WTC11 (cell line): Measurements from ENCODE around the gene KIRREL3. TPM values are rescaled to one million over a fixed set of nuclear protein-coding genes. Genes with fewer than 3 reads are reported as not detected.

Experiments
- ATAC-seq: fragments of 200-7000 bp; cut with Tn5 transposase; 2 replicates; pipeline ENCODE4 v1.10.0; 2021; ENCODE audit warnings: mild to moderate bottlenecking, moderate library complexity
- CTCF ChIA-PET: fragments of 300-600 bp; sonication (Branson Sonifier 250); formaldehyde crosslinking; loops from one replicate; lab custom pipeline; 2021; ENCODE audit warnings: antibody characterized with exemption; lab: Charles Lee
- POLR2A ChIA-PET: fragments of 350-600 bp; sonication (Branson Sonifier 250); formaldehyde crosslinking; loops from one replicate; lab custom pipeline; 2021; ENCODE audit warnings: antibody characterized with exemption; lab: Charles Lee
- DNase-seq: peaks from one replicate; pipeline ENCODE4 v3.0.0; 2021; ENCODE audit warnings: low spot score
- H3K27ac Mint-ChIP-seq: 2 replicates; pipeline ENCODE4 v1.8.0; 2021; ENCODE audit warnings: mixed read lengths
- H3K27me3 Mint-ChIP-seq: 2 replicates; pipeline ENCODE4 v1.8.0; 2021; ENCODE audit warnings: low read depth, mild to moderate bottlenecking, moderate library complexity, mixed read lengths
- H3K36me3 Mint-ChIP-seq: 2 replicates; pipeline ENCODE4 v1.8.0; 2021; ENCODE audit warnings: mixed read lengths
- H3K4me1 Mint-ChIP-seq: 2 replicates; pipeline ENCODE4 v1.8.0; 2022; ENCODE audit warnings: mixed read lengths
- H3K4me3 Mint-ChIP-seq: 2 replicates; pipeline ENCODE4 v1.8.0; 2021; ENCODE audit warnings: mild to moderate bottlenecking, moderate library complexity, mixed read lengths
- H3K9me3 Mint-ChIP-seq: 2 replicates; pipeline ENCODE4 v1.8.0; 2021; ENCODE audit warnings: mixed read lengths
- EMX1 ChIP-seq: fragments of 250-450 bp; sonication (Bioruptor Pico); IDR thresholded peaks from 2 replicates; pipeline ENCODE4 v1.8.0; 2021; ENCODE audit warnings: mild to moderate bottlenecking
- GTF2I ChIP-seq: fragments of 250-450 bp; sonication (Bioruptor Pico); conservative IDR thresholded peaks from 2 replicates; pipeline ENCODE4 v1.4.0; 2021; ENCODE audit warnings: mild to moderate bottlenecking
- HMGA2 ChIP-seq: fragments of 250-450 bp; sonication (Bioruptor Pico); IDR thresholded peaks from 2 replicates; pipeline ENCODE4 v1.4.0; 2021; ENCODE audit warnings: mild to moderate bottlenecking, moderate library complexity
- JAZF1 ChIP-seq: fragments of 250-450 bp; sonication (Bioruptor Pico); IDR thresholded peaks from 2 replicates; pipeline ENCODE4 v1.9.0; 2021; ENCODE audit warnings: moderate library complexity, mild to moderate bottlenecking, inconsistent platforms
- SP1 ChIP-seq: sonication (generic); formaldehyde crosslinking; conservative IDR thresholded peaks from 2 replicates; pipeline ENCODE4 v1.8.1; 2022; ENCODE audit warnings: missing genetic modification reagents
- ZNF138 ChIP-seq: sonication (generic); formaldehyde crosslinking; conservative IDR thresholded peaks from 2 replicates; pipeline ENCODE4 v1.8.1; 2022; ENCODE audit warnings: mild to moderate bottlenecking, moderate library complexity, missing genetic modification reagents
- ZNF416 ChIP-seq: fragments of 250-450 bp; sonication (Bioruptor Pico); IDR thresholded peaks from 2 replicates; pipeline ENCODE4 v1.9.0; 2021; ENCODE audit warnings: mild to moderate bottlenecking, inconsistent platforms
- ZNF671 ChIP-seq: fragments of 250-450 bp; sonication (Bioruptor Pico); IDR thresholded peaks from 2 replicates; pipeline ENCODE4 v1.8.0; 2021; ENCODE audit warnings: mild to moderate bottlenecking
- total RNA-seq: library from RNA; stranded (reverse); gene quantifications from 3 replicates; pipeline ENCODE4 v1.2.3, GENCODE V29; 2021
- TF ChIP-seq, protein P1 (sequence below): sonication (generic); formaldehyde crosslinking; IDR thresholded peaks from 2 replicates; pipeline ENCODE4 v1.8.1; 2023; ENCODE audit warnings: mild to moderate bottlenecking, missing genetic modification reagents, borderline replicate concordance
- TF ChIP-seq, protein P2 (sequence below): sonication (generic); formaldehyde crosslinking; IDR thresholded peaks from 2 replicates; pipeline ENCODE4 v1.8.1; 2023; ENCODE audit warnings: mild to moderate bottlenecking, missing genetic modification reagents, moderate library complexity
- TF ChIP-seq, protein P3 (sequence below): fragments of 250-450 bp; sonication (Bioruptor Pico); conservative IDR thresholded peaks from 2 replicates; pipeline ENCODE4 v1.9.0; 2021; ENCODE audit warnings: mild to moderate bottlenecking
- TF ChIP-seq, protein P4 (sequence below): sonication (generic); formaldehyde crosslinking; IDR thresholded peaks from 2 replicates; pipeline ENCODE4 v1.8.1; 2023; ENCODE audit warnings: mild to moderate bottlenecking, missing genetic modification reagents
- TF ChIP-seq, protein P5 (sequence below): sonication (generic); formaldehyde crosslinking; IDR thresholded peaks from 2 replicates; pipeline ENCODE4 v1.8.0; 2022; ENCODE audit warnings: mild to moderate bottlenecking, missing genetic modification reagents
- TF ChIP-seq, protein P6 (sequence below): fragments of 250-450 bp; sonication (Bioruptor Pico); IDR thresholded peaks from 2 replicates; pipeline ENCODE4 v1.9.0; 2021; ENCODE audit warnings: mild to moderate bottlenecking
- TF ChIP-seq, protein P7 (sequence below): sonication (generic); formaldehyde crosslinking; IDR thresholded peaks from 2 replicates; pipeline ENCODE4 v1.8.0; 2022; ENCODE audit warnings: mild to moderate bottlenecking, missing genetic modification reagents
- TF ChIP-seq, protein P8 (sequence below): sonication (generic); formaldehyde crosslinking; IDR thresholded peaks from 2 replicates; pipeline ENCODE4 v1.8.0; 2023; ENCODE audit warnings: missing genetic modification reagents

The KIRREL3 gene
- total RNA-seq, 1 experiment from 2014 or later: 0.59 TPM

DNA sequence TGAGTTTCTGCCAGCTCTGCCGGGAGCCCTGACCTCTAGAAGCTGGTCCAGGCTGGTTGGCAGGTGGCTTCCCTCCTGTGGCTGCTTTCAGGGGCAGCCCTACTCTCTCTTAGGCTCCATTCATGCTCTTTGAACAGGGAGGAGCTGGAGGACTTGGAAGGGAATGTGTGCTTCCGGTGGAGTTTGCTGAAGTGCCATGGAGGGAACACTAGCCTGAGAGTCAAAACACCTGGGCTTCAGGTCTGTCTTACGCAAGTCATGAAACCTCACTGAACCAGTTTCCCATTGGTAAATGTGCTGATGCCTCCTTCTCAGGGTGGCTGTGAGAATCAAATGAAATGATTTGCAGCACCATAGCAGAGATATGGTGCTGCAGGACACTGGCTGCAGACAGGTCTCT, 224.5 kb downstream of the KIRREL3 start (continued):
- TF ChIP-seq, protein P1, sequence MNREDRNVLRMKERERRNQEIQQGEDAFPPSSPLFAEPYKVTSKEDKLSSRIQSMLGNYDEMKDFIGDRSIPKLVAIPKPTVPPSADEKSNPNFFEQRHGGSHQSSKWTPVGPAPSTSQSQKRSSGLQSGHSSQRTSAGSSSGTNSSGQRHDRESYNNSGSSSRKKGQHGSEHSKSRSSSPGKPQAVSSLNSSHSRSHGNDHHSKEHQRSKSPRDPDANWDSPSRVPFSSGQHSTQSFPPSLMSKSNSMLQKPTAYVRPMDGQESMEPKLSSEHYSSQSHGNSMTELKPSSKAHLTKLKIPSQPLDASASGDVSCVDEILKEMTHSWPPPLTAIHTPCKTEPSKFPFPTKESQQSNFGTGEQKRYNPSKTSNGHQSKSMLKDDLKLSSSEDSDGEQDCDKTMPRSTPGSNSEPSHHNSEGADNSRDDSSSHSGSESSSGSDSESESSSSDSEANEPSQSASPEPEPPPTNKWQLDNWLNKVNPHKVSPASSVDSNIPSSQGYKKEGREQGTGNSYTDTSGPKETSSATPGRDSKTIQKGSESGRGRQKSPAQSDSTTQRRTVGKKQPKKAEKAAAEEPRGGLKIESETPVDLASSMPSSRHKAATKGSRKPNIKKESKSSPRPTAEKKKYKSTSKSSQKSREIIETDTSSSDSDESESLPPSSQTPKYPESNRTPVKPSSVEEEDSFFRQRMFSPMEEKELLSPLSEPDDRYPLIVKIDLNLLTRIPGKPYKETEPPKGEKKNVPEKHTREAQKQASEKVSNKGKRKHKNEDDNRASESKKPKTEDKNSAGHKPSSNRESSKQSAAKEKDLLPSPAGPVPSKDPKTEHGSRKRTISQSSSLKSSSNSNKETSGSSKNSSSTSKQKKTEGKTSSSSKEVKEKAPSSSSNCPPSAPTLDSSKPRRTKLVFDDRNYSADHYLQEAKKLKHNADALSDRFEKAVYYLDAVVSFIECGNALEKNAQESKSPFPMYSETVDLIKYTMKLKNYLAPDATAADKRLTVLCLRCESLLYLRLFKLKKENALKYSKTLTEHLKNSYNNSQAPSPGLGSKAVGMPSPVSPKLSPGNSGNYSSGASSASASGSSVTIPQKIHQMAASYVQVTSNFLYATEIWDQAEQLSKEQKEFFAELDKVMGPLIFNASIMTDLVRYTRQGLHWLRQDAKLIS (CRISPR knock-in tag): no peak
- TF ChIP-seq, protein P2, sequence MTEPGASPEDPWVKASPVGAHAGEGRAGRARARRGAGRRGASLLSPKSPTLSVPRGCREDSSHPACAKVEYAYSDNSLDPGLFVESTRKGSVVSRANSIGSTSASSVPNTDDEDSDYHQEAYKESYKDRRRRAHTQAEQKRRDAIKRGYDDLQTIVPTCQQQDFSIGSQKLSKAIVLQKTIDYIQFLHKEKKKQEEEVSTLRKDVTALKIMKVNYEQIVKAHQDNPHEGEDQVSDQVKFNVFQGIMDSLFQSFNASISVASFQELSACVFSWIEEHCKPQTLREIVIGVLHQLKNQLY (CRISPR knock-in tag): no peak

DNA sequence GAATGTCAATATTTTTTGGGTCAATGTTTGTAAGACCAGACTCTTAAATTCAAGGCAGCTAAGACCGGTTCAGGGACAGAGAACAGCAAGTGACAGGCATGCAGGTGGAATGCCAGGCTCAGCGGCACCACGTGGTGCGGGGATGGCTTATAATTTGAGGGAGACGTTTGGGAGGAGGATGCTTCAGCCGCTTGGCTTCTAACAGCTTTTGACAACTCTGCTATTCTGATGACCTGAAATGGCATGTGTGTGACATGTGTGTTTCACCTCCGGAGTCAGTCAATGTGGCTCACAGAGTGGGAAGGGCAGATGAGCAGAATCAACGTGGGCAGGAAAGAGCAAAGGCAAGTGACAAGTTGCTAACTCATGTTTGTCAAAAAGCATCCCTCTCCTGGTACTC, 228.3 kb downstream of the KIRREL3 start:
- TF ChIP-seq, protein P3, sequence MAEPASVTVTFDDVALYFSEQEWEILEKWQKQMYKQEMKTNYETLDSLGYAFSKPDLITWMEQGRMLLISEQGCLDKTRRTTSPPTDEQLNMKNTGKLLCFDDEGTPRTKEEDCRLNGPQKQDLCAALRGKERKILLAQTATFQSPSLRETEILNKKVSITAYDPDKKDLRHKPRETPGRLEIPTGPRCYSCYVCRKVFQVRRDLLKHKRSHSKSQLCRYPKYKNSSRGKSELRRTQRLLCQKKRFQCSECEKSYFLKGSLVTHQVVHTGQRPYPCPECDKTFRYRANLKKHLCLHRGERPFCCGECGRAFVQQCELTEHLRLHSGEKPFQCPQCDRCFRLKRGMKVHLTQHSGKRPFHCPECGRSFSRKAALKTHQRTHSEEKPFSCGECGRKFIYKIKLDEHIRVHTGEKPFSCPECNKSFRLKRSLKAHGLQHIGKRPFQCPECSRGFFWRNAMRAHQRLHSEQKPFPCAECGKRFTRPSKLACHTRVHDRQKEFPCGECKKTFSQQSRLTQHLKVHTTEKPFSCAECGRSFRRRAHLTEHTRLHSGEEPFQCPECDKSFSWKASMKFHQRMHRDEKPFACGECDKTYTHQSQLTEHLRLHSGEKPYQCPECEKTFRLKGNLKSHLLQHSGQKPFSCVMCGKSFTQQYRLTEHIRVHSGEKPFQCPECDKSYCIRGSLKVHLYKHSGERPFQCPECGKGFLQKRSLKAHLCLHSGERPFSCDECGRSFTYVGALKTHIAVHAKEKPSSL (CRISPR knock-in tag): no peak
- TF ChIP-seq, protein P4, sequence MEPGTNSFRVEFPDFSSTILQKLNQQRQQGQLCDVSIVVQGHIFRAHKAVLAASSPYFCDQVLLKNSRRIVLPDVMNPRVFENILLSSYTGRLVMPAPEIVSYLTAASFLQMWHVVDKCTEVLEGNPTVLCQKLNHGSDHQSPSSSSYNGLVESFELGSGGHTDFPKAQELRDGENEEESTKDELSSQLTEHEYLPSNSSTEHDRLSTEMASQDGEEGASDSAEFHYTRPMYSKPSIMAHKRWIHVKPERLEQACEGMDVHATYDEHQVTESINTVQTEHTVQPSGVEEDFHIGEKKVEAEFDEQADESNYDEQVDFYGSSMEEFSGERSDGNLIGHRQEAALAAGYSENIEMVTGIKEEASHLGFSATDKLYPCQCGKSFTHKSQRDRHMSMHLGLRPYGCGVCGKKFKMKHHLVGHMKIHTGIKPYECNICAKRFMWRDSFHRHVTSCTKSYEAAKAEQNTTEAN: no peak
- TF ChIP-seq, protein P5, sequence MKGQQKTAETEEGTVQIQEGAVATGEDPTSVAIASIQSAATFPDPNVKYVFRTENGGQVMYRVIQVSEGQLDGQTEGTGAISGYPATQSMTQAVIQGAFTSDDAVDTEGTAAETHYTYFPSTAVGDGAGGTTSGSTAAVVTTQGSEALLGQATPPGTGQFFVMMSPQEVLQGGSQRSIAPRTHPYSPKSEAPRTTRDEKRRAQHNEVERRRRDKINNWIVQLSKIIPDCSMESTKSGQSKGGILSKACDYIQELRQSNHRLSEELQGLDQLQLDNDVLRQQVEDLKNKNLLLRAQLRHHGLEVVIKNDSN (CRISPR knock-in tag): no peak
- TF ChIP-seq, protein P6, sequence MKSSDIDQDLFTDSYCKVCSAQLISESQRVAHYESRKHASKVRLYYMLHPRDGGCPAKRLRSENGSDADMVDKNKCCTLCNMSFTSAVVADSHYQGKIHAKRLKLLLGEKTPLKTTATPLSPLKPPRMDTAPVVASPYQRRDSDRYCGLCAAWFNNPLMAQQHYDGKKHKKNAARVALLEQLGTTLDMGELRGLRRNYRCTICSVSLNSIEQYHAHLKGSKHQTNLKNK (CRISPR knock-in tag): no peak
- TF ChIP-seq, protein P7, sequence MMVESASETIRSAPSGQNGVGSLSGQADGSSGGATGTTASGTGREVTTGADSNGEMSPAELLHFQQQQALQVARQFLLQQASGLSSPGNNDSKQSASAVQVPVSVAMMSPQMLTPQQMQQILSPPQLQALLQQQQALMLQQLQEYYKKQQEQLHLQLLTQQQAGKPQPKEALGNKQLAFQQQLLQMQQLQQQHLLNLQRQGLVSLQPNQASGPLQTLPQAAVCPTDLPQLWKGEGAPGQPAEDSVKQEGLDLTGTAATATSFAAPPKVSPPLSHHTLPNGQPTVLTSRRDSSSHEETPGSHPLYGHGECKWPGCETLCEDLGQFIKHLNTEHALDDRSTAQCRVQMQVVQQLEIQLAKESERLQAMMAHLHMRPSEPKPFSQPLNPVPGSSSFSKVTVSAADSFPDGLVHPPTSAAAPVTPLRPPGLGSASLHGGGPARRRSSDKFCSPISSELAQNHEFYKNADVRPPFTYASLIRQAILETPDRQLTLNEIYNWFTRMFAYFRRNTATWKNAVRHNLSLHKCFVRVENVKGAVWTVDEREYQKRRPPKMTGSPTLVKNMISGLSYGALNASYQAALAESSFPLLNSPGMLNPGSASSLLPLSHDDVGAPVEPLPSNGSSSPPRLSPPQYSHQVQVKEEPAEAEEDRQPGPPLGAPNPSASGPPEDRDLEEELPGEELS (CRISPR knock-in tag): no peak
- no peak for TF ChIP-seq HMGA2 (CRISPR knock-in tag)
- no peak for TF ChIP-seq GTF2I (CRISPR knock-in tag)
- no peak for TF ChIP-seq JAZF1 (CRISPR knock-in tag)
- no peak for TF ChIP-seq ZNF671 (CRISPR knock-in tag)
- no peak for TF ChIP-seq ZNF138 (CRISPR knock-in tag)
- no peak for TF ChIP-seq SP1 (CRISPR knock-in tag)
- TF ChIP-seq ZNF416 (CRISPR knock-in tag): no peak
- TF ChIP-seq, protein P2 (CRISPR knock-in tag): no peak
- no peak for TF ChIP-seq EMX1 (CRISPR knock-in tag)
- TF ChIP-seq, protein P8, sequence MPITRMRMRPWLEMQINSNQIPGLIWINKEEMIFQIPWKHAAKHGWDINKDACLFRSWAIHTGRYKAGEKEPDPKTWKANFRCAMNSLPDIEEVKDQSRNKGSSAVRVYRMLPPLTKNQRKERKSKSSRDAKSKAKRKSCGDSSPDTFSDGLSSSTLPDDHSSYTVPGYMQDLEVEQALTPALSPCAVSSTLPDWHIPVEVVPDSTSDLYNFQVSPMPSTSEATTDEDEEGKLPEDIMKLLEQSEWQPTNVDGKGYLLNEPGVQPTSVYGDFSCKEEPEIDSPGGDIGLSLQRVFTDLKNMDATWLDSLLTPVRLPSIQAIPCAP (CRISPR knock-in tag): no peak
- no peak for ATAC-seq
- CTCF ChIA-PET: no interaction called here
- Mint-ChIP-seq H3K4me1 (peaks cover 11% of the 10 kb centered on the region; the same call in 1 of the 2 replicates), H3K36me3 (no peaks in the 10 kb centered on the region), H3K27ac (no peak overlapping the region), H3K4me3 (no peak overlapping the region), H3K27me3 (no peaks in the 10 kb centered on the region), H3K9me3 (peaks cover 4% of the 10 kb centered on the region; the same call in 1 of the 2 replicates)
- POLR2A ChIA-PET: no interaction called here
- no peak for DNase-seq
